Prostate gland (tissue), 2 donors: Measurements from ENCODE around the gene SAXO1.

Experiments
- POLR2A ChIP-seq: fragments of 450-650 bp; IDR thresholded peaks from one replicate; pipeline ENCODE4 v1.6.1; 2016; ENCODE audit warnings: antibody characterized with exemption, mild to moderate bottlenecking
- TF ChIP-seq, protein P1 (sequence below), 4 experiments: fragments of 200-600 bp in 2 of 4; fragments of 450-650 bp in 2 of 4; sonication (generic) in 2 of 4; IDR thresholded peaks; 1 replicate in 3 of 4; 2 replicates in 1 of 4; pipeline ENCODE4 v1.5.1; 2016 to 2019; ENCODE audit warnings: antibody characterized with exemption in 4 of 4, mild to moderate bottlenecking in 2 of 4, moderate library complexity in 2 of 4

DNA sequence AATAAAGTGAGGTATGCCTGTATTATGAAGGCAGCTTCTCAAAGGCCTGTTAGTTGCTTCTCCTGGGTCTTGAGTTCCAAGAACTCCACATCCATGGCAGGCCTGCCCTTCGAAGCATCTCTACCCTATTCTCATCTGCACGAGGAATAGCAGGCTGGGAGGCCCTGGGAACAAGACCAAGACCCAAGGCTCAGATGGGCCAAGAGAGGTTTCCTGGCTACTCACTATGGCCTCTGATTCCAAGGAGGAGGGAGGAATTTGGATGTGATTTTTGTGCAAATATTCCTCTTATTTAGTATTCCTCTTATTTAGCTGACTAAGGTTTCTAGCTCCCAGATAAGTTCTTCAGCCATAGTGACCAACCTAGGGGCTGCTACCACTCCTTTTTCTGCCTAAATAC, 151.3 kb downstream of the SAXO1 start:
- TF ChIP-seq, protein P1, sequence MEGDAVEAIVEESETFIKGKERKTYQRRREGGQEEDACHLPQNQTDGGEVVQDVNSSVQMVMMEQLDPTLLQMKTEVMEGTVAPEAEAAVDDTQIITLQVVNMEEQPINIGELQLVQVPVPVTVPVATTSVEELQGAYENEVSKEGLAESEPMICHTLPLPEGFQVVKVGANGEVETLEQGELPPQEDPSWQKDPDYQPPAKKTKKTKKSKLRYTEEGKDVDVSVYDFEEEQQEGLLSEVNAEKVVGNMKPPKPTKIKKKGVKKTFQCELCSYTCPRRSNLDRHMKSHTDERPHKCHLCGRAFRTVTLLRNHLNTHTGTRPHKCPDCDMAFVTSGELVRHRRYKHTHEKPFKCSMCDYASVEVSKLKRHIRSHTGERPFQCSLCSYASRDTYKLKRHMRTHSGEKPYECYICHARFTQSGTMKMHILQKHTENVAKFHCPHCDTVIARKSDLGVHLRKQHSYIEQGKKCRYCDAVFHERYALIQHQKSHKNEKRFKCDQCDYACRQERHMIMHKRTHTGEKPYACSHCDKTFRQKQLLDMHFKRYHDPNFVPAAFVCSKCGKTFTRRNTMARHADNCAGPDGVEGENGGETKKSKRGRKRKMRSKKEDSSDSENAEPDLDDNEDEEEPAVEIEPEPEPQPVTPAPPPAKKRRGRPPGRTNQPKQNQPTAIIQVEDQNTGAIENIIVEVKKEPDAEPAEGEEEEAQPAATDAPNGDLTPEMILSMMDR (IDR thresholded peaks at IDR 0.05) = no peak
- no peak for TF ChIP-seq POLR2A
